WTC11 (cell line): ENCODE results near the gene ARMCX6. TPM values are rescaled to one million over a fixed set of nuclear protein-coding genes. Genes with fewer than 3 reads are reported as not detected.

ENCODE experiments used
- ATAC-seq: fragments of 200-7000 bp; cut with Tn5 transposase; 2 replicates; pipeline ENCODE4 v1.10.0; 2021; ENCODE audit warnings: mild to moderate bottlenecking, moderate library complexity
- CTCF ChIA-PET: fragments of 300-600 bp; sonication (Branson Sonifier 250); formaldehyde crosslinking; loops from one replicate; lab custom pipeline; 2021; ENCODE audit warnings: antibody characterized with exemption; lab: Charles Lee
- POLR2A ChIA-PET: fragments of 350-600 bp; sonication (Branson Sonifier 250); formaldehyde crosslinking; loops from one replicate; lab custom pipeline; 2021; ENCODE audit warnings: antibody characterized with exemption; lab: Charles Lee
- DNase-seq: peaks from one replicate; pipeline ENCODE4 v3.0.0; 2021; ENCODE audit warnings: low spot score
- H3K27ac Mint-ChIP-seq: 2 replicates; pipeline ENCODE4 v1.8.0; 2021; ENCODE audit warnings: mixed read lengths
- H3K27me3 Mint-ChIP-seq: 2 replicates; pipeline ENCODE4 v1.8.0; 2021; ENCODE audit warnings: low read depth, mild to moderate bottlenecking, moderate library complexity, mixed read lengths
- H3K36me3 Mint-ChIP-seq: 2 replicates; pipeline ENCODE4 v1.8.0; 2021; ENCODE audit warnings: mixed read lengths
- H3K4me1 Mint-ChIP-seq: 2 replicates; pipeline ENCODE4 v1.8.0; 2022; ENCODE audit warnings: mixed read lengths
- H3K4me3 Mint-ChIP-seq: 2 replicates; pipeline ENCODE4 v1.8.0; 2021; ENCODE audit warnings: mild to moderate bottlenecking, moderate library complexity, mixed read lengths
- H3K9me3 Mint-ChIP-seq: 2 replicates; pipeline ENCODE4 v1.8.0; 2021; ENCODE audit warnings: mixed read lengths
- ATF1 ChIP-seq: sonication (generic); formaldehyde crosslinking; IDR thresholded peaks from 2 replicates; pipeline ENCODE4 v1.8.1; 2023; ENCODE audit warnings: mild to moderate bottlenecking, moderate library complexity, missing genetic modification reagents
- CBFB ChIP-seq: sonication (generic); formaldehyde crosslinking; IDR thresholded peaks from 2 replicates; pipeline ENCODE4 v1.8.1; 2022; ENCODE audit warnings: mild to moderate bottlenecking, low read depth, missing genetic modification reagents
- NR1H2 ChIP-seq: sonication (generic); formaldehyde crosslinking; IDR thresholded peaks from 2 replicates; pipeline ENCODE4 v1.9.0; 2021; ENCODE audit warnings: mild to moderate bottlenecking, moderate library complexity, missing genetic modification reagents
- SMAD4 ChIP-seq: sonication (generic); formaldehyde crosslinking; IDR thresholded peaks from 2 replicates; pipeline ENCODE4 v1.8.0; 2022; ENCODE audit warnings: mild to moderate bottlenecking, missing genetic modification reagents
- SOX15 ChIP-seq: fragments of 250-450 bp; sonication (Bioruptor Pico); IDR thresholded peaks from 2 replicates; pipeline ENCODE4 v1.9.0; 2021; ENCODE audit warnings: mild to moderate bottlenecking
- TEAD1 ChIP-seq: sonication (generic); formaldehyde crosslinking; IDR thresholded peaks from 2 replicates; pipeline ENCODE4 v1.8.0; 2022; ENCODE audit warnings: mild to moderate bottlenecking, missing genetic modification reagents
- ZNF232 ChIP-seq: sonication (generic); formaldehyde crosslinking; IDR thresholded peaks from 2 replicates; pipeline ENCODE4 v1.8.0; 2022; ENCODE audit warnings: mild to moderate bottlenecking, missing genetic modification reagents
- ZNF317 ChIP-seq: sonication (generic); formaldehyde crosslinking; IDR thresholded peaks from 2 replicates; pipeline ENCODE4 v1.8.1; 2023; ENCODE audit warnings: low read depth, mild to moderate bottlenecking, moderate library complexity, missing genetic modification reagents, borderline replicate concordance
- total RNA-seq: library from RNA; stranded (reverse); gene quantifications from 3 replicates; pipeline ENCODE4 v1.2.3, GENCODE V29; 2021
- TF ChIP-seq, protein P1 (sequence below): sonication (generic); formaldehyde crosslinking; IDR thresholded peaks from 2 replicates; pipeline ENCODE4 v1.8.1; 2023; ENCODE audit warnings: mild to moderate bottlenecking, missing genetic modification reagents
- TF ChIP-seq, protein P2 (sequence below): fragments of 250-450 bp; sonication (Bioruptor Pico); IDR thresholded peaks from 2 replicates; pipeline ENCODE4 v1.9.0; 2021; ENCODE audit warnings: mild to moderate bottlenecking, borderline replicate concordance
- TF ChIP-seq, protein P3 (sequence below): sonication (generic); formaldehyde crosslinking; IDR thresholded peaks from 2 replicates; pipeline ENCODE4 v1.8.1; 2023; ENCODE audit warnings: mild to moderate bottlenecking, missing genetic modification reagents, borderline replicate concordance
- TF ChIP-seq, protein P4 (sequence below): fragments of 250-450 bp; sonication (Bioruptor Pico); IDR thresholded peaks from 2 replicates; pipeline ENCODE4 v2.1.2; 2022; ENCODE audit warnings: mild to moderate bottlenecking, moderate library complexity
- TF ChIP-seq, protein P5 (sequence below): sonication (generic); formaldehyde crosslinking; IDR thresholded peaks from 2 replicates; pipeline ENCODE4 v1.8.1; 2023; ENCODE audit warnings: mild to moderate bottlenecking, missing genetic modification reagents, moderate library complexity
- TF ChIP-seq, protein P6 (sequence below): sonication (generic); formaldehyde crosslinking; IDR thresholded peaks from 2 replicates; pipeline ENCODE4 v1.8.1; 2023; ENCODE audit warnings: mild to moderate bottlenecking, missing genetic modification reagents

Gene ARMCX6
- total RNA-seq, 1 experiment from 2014 or later = 27.0 TPM

DNA sequence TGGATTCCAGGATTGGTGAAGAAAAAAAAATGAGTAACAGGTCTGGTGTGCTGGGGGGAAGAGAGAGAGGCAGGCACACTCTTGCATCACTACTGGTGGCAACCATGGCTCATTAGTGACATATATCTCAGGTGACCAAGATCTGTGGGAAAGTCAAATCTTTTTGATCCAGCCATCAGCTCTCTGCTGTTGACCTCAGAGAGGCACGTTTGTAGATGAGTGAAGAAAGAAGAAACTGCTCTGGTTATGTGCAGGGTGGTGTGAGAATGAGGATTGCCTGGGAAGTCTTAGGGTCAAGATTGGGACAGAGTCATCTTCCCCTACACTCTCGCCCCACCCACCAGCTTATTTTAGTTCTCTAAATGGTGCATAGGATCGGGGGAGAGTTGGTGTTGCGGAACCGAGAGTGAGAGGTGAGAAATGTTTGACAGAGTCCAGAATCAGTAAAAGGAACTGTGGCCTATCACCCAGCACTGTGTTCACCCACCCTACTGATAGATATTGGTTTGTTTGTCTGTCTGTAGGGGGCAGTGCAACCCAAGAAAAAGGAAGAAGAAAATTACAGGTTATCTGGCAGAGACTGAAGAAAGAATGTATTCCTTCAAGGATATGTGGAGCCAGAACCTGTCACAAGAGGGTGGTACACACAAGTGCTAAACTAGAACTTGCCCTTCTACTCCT, 21.9 kb downstream of the ARMCX6 start:
- Mint-ChIP-seq H3K4me1 (no peaks in the 10 kb centered on the region), H3K9me3 (no peaks in the 10 kb centered on the region), H3K27me3 (no peaks in the 10 kb centered on the region), H3K27ac (no peak overlapping the region), H3K36me3 (no peaks in the 10 kb centered on the region), H3K4me3 (no peak overlapping the region)
- TF ChIP-seq TEAD1 (CRISPR knock-in tag) = no peak
- no peak for TF ChIP-seq SMAD4 (CRISPR knock-in tag)
- TF ChIP-seq CBFB (CRISPR knock-in tag) = no peak
- no peak for TF ChIP-seq SOX15
- TF ChIP-seq, protein P1, sequence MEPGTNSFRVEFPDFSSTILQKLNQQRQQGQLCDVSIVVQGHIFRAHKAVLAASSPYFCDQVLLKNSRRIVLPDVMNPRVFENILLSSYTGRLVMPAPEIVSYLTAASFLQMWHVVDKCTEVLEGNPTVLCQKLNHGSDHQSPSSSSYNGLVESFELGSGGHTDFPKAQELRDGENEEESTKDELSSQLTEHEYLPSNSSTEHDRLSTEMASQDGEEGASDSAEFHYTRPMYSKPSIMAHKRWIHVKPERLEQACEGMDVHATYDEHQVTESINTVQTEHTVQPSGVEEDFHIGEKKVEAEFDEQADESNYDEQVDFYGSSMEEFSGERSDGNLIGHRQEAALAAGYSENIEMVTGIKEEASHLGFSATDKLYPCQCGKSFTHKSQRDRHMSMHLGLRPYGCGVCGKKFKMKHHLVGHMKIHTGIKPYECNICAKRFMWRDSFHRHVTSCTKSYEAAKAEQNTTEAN (CRISPR knock-in tag) = no peak
- TF ChIP-seq NR1H2 (CRISPR knock-in tag) = no peak
- no peak for TF ChIP-seq ATF1
- TF ChIP-seq, protein P2, sequence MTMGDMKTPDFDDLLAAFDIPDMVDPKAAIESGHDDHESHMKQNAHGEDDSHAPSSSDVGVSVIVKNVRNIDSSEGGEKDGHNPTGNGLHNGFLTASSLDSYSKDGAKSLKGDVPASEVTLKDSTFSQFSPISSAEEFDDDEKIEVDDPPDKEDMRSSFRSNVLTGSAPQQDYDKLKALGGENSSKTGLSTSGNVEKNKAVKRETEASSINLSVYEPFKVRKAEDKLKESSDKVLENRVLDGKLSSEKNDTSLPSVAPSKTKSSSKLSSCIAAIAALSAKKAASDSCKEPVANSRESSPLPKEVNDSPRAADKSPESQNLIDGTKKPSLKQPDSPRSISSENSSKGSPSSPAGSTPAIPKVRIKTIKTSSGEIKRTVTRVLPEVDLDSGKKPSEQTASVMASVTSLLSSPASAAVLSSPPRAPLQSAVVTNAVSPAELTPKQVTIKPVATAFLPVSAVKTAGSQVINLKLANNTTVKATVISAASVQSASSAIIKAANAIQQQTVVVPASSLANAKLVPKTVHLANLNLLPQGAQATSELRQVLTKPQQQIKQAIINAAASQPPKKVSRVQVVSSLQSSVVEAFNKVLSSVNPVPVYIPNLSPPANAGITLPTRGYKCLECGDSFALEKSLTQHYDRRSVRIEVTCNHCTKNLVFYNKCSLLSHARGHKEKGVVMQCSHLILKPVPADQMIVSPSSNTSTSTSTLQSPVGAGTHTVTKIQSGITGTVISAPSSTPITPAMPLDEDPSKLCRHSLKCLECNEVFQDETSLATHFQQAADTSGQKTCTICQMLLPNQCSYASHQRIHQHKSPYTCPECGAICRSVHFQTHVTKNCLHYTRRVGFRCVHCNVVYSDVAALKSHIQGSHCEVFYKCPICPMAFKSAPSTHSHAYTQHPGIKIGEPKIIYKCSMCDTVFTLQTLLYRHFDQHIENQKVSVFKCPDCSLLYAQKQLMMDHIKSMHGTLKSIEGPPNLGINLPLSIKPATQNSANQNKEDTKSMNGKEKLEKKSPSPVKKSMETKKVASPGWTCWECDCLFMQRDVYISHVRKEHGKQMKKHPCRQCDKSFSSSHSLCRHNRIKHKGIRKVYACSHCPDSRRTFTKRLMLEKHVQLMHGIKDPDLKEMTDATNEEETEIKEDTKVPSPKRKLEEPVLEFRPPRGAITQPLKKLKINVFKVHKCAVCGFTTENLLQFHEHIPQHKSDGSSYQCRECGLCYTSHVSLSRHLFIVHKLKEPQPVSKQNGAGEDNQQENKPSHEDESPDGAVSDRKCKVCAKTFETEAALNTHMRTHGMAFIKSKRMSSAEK (CRISPR knock-in tag) = no peak
- TF ChIP-seq ZNF232 = no peak
- no peak for TF ChIP-seq ZNF317 (CRISPR knock-in tag)
- TF ChIP-seq, protein P3, sequence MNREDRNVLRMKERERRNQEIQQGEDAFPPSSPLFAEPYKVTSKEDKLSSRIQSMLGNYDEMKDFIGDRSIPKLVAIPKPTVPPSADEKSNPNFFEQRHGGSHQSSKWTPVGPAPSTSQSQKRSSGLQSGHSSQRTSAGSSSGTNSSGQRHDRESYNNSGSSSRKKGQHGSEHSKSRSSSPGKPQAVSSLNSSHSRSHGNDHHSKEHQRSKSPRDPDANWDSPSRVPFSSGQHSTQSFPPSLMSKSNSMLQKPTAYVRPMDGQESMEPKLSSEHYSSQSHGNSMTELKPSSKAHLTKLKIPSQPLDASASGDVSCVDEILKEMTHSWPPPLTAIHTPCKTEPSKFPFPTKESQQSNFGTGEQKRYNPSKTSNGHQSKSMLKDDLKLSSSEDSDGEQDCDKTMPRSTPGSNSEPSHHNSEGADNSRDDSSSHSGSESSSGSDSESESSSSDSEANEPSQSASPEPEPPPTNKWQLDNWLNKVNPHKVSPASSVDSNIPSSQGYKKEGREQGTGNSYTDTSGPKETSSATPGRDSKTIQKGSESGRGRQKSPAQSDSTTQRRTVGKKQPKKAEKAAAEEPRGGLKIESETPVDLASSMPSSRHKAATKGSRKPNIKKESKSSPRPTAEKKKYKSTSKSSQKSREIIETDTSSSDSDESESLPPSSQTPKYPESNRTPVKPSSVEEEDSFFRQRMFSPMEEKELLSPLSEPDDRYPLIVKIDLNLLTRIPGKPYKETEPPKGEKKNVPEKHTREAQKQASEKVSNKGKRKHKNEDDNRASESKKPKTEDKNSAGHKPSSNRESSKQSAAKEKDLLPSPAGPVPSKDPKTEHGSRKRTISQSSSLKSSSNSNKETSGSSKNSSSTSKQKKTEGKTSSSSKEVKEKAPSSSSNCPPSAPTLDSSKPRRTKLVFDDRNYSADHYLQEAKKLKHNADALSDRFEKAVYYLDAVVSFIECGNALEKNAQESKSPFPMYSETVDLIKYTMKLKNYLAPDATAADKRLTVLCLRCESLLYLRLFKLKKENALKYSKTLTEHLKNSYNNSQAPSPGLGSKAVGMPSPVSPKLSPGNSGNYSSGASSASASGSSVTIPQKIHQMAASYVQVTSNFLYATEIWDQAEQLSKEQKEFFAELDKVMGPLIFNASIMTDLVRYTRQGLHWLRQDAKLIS = no peak
- TF ChIP-seq, protein P4, sequence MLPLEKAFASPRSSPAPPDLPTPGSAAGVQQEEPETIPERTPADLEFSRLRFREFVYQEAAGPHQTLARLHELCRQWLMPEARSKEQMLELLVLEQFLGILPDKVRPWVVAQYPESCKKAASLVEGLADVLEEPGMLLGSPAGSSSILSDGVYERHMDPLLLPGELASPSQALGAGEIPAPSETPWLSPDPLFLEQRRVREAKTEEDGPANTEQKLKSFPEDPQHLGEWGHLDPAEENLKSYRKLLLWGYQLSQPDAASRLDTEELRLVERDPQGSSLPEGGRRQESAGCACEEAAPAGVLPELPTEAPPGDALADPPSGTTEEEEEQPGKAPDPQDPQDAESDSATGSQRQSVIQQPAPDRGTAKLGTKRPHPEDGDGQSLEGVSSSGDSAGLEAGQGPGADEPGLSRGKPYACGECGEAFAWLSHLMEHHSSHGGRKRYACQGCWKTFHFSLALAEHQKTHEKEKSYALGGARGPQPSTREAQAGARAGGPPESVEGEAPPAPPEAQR = no peak
- TF ChIP-seq, protein P5, sequence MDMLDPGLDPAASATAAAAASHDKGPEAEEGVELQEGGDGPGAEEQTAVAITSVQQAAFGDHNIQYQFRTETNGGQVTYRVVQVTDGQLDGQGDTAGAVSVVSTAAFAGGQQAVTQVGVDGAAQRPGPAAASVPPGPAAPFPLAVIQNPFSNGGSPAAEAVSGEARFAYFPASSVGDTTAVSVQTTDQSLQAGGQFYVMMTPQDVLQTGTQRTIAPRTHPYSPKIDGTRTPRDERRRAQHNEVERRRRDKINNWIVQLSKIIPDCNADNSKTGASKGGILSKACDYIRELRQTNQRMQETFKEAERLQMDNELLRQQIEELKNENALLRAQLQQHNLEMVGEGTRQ (CRISPR knock-in tag) = no peak
- TF ChIP-seq, protein P6, sequence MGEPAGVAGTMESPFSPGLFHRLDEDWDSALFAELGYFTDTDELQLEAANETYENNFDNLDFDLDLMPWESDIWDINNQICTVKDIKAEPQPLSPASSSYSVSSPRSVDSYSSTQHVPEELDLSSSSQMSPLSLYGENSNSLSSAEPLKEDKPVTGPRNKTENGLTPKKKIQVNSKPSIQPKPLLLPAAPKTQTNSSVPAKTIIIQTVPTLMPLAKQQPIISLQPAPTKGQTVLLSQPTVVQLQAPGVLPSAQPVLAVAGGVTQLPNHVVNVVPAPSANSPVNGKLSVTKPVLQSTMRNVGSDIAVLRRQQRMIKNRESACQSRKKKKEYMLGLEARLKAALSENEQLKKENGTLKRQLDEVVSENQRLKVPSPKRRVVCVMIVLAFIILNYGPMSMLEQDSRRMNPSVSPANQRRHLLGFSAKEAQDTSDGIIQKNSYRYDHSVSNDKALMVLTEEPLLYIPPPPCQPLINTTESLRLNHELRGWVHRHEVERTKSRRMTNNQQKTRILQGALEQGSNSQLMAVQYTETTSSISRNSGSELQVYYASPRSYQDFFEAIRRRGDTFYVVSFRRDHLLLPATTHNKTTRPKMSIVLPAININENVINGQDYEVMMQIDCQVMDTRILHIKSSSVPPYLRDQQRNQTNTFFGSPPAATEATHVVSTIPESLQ = no peak
- ATAC-seq (peak; percentile 80), DNase-seq (peak; percentile 12)
- ChIA-PET POLR2A (no interaction called here), CTCF (no interaction called here)

Other genes starting within 250 kb of the ARMCX6 start
- 0.66 to 1.1 TPM (median 0.74 TPM) in 3 replicates for gene BTK, start 231.8 kb downstream of the ARMCX6 start, total RNA-seq
- 320 to 429 TPM (median 409 TPM) in 3 replicates for gene RPL36A, start 227.0 kb downstream of the ARMCX6 start, total RNA-seq
- 39.4 to 44.9 TPM (median 44.7 TPM) in 3 replicates for gene GLA, start 210.1 kb downstream of the ARMCX6 start, total RNA-seq
- 61.2 to 70.9 TPM (median 65.8 TPM) in 3 replicates for gene HNRNPH2, start 209.8 kb downstream of the ARMCX6 start, total RNA-seq
- gene ARMCX4, start 132.5 kb downstream of the ARMCX6 start, total RNA-seq = 13.9 to 15.2 TPM (median 14.5 TPM) in 3 replicates
- 23.6 to 27.4 TPM (median 23.7 TPM) in 3 replicates for gene ARMCX1, start 67.5 kb downstream of the ARMCX6 start, total RNA-seq
- gene ARMCX3, start 5.2 kb upstream of the ARMCX6 start, total RNA-seq = 17.0 to 21.2 TPM (median 18.3 TPM) in 3 replicates
- 108 to 127 TPM (median 121 TPM) in 3 replicates for gene ARMCX2, start 41.9 kb upstream of the ARMCX6 start, total RNA-seq